H9 (cell line): ENCODE measurements around the gene METTL23. TPM values are rescaled to one million over a fixed set of nuclear protein-coding genes. Genes with fewer than 3 reads are reported as not detected.

ENCODE experiments used
- DNase-seq: peaks from one replicate; pipeline ENCODE4 v3.0.0-alpha.2; 2017
- H2AFZ ChIP-seq: one replicate; pipeline ENCODE4 v1.6.1; 2013; ENCODE audit warnings: mild to moderate bottlenecking, low read length, control low read depth, moderate library complexity
- H2AK5ac ChIP-seq: 2 replicates; pipeline ENCODE4 v1.6.1; 2013; ENCODE audit warnings: low read length, control low read depth, mixed read lengths; ENCODE audit not compliant: insufficient read length
- H2BK120ac ChIP-seq: one replicate; pipeline ENCODE4 v1.6.1; 2013; ENCODE audit warnings: low read depth, mild to moderate bottlenecking, low read length, control low read depth, inconsistent platforms; ENCODE audit not compliant: poor library complexity, severe bottlenecking
- H2BK12ac ChIP-seq: 2 replicates; pipeline ENCODE4 v1.6.1; 2013; ENCODE audit warnings: low read length, control low read depth, mixed read lengths, low read depth; ENCODE audit not compliant: insufficient read length
- H2BK15ac ChIP-seq: 2 replicates; pipeline ENCODE4 v1.6.1; 2013; ENCODE audit warnings: low read depth, low read length, control low read depth
- H2BK20ac ChIP-seq: one replicate; pipeline ENCODE4 v1.6.1; 2013; ENCODE audit warnings: low read depth, mild to moderate bottlenecking, low read length, control low read depth, inconsistent platforms; ENCODE audit not compliant: poor library complexity, severe bottlenecking
- H2BK5ac ChIP-seq: 2 replicates; pipeline ENCODE4 v1.6.1; 2013; ENCODE audit warnings: low read length, control low read depth, mixed read lengths; ENCODE audit not compliant: insufficient read length
- H3K14ac ChIP-seq: 2 replicates; pipeline ENCODE4 v1.6.1; 2013; ENCODE audit warnings: low read length, control low read depth; ENCODE audit not compliant: insufficient read depth
- H3K18ac ChIP-seq: 2 replicates; pipeline ENCODE4 v1.6.1; 2013; ENCODE audit warnings: low read depth, mild to moderate bottlenecking, mixed read lengths, low read length, control low read depth; ENCODE audit not compliant: insufficient read length
- H3K23ac ChIP-seq: 2 replicates; pipeline ENCODE4 v1.6.1; 2013; ENCODE audit warnings: low read length, control low read depth, mixed read lengths, low read depth; ENCODE audit not compliant: insufficient read length
- H3K23me2 ChIP-seq: 2 replicates; pipeline ENCODE4 v1.6.1; 2013; ENCODE audit warnings: low read depth, mild to moderate bottlenecking, mixed read lengths, low read length, control low read depth; ENCODE audit not compliant: insufficient read length, poor library complexity, severe bottlenecking
- H3K27ac ChIP-seq: 2 replicates; pipeline ENCODE4 v1.5.1; 2013; ENCODE audit warnings: low read length, control low read depth, mixed read lengths, low read depth; ENCODE audit not compliant: insufficient read length
- H3K27me3 ChIP-seq: 2 replicates; pipeline ENCODE4 v1.6.1; 2013; ENCODE audit warnings: low read length, control low read depth, inconsistent platforms; ENCODE audit not compliant: insufficient read depth
- H3K4ac ChIP-seq: 2 replicates; pipeline ENCODE4 v1.6.1; 2013; ENCODE audit warnings: low read depth, mild to moderate bottlenecking, control low read depth, inconsistent platforms, low read length, moderate library complexity
- H3K4me1 ChIP-seq: 2 replicates; pipeline ENCODE4 v1.6.1; 2013; ENCODE audit warnings: low read length, control low read depth, inconsistent platforms; ENCODE audit not compliant: insufficient read depth
- H3K4me2 ChIP-seq: 2 replicates; pipeline ENCODE4 v1.6.1; 2013; ENCODE audit warnings: low read length, control low read depth, mixed read lengths; ENCODE audit not compliant: insufficient read length, insufficient read depth
- H3K56ac ChIP-seq: 2 replicates; pipeline ENCODE4 v1.6.1; 2013; ENCODE audit warnings: low read depth, mild to moderate bottlenecking, mixed read lengths, low read length, control low read depth; ENCODE audit not compliant: insufficient read length
- H3K79me1 ChIP-seq: 2 replicates; pipeline ENCODE4 v1.6.1; 2013; ENCODE audit warnings: low read depth, mild to moderate bottlenecking, moderate library complexity, low read length, control low read depth, inconsistent platforms; ENCODE audit not compliant: insufficient read depth, poor library complexity, severe bottlenecking
- H3K79me2 ChIP-seq: 2 replicates; pipeline ENCODE4 v1.6.1; 2013; ENCODE audit warnings: low read length, control low read depth, inconsistent platforms; ENCODE audit not compliant: insufficient read depth
- H3K9ac ChIP-seq: 2 replicates; pipeline ENCODE4 v1.6.1; 2013; ENCODE audit warnings: low read length, control low read depth, mixed read lengths; ENCODE audit not compliant: insufficient read length; ENCODE audit errors: extremely low read depth
- H3K9me3 ChIP-seq: one replicate; pipeline ENCODE4 v1.6.1; 2013; ENCODE audit warnings: low read depth, low read length, inconsistent platforms; ENCODE audit not compliant: control insufficient read depth
- H3T11ph ChIP-seq: one replicate; pipeline ENCODE4 v1.6.1; 2013; ENCODE audit warnings: mild to moderate bottlenecking, low read length, control low read depth, inconsistent platforms
- H4K20me1 ChIP-seq: one replicate; pipeline ENCODE4 v1.6.1; 2013; ENCODE audit not compliant: control insufficient read depth, insufficient read length, insufficient read depth
- H4K5ac ChIP-seq: 2 replicates; pipeline ENCODE4 v1.6.1; 2013; ENCODE audit warnings: low read depth, mild to moderate bottlenecking, mixed read lengths, low read length, control low read depth; ENCODE audit not compliant: insufficient read length
- H4K8ac ChIP-seq: replicated peaks from 2 replicates; pipeline ENCODE4 v1.6.1; 2013; ENCODE audit warnings: low read length, control low read depth, mixed read lengths, low read depth; ENCODE audit not compliant: insufficient read length
- H4K91ac ChIP-seq: 2 replicates; pipeline ENCODE4 v1.6.1; 2013; ENCODE audit warnings: low read depth, mild to moderate bottlenecking, moderate library complexity, mixed read lengths, low read length, control low read depth; ENCODE audit not compliant: insufficient read length
- H3K27ac Mint-ChIP-seq, 3 experiments: 2 replicates in 2 of 3; 3 replicates in 1 of 3; pipeline ENCODE4 v1.8.0; 2020 to 2021; ENCODE audit warnings: mixed read lengths in 3 of 3, mild to moderate bottlenecking in 1 of 3, moderate library complexity in 1 of 3
- H3K27me3 Mint-ChIP-seq: 2 replicates; pipeline ENCODE4 v1.8.0; 2021; ENCODE audit warnings: low read depth, mild to moderate bottlenecking, moderate library complexity, mixed read lengths
- H3K36me3 Mint-ChIP-seq, 3 experiments: 2 replicates in 2 of 3; 3 replicates in 1 of 3; pipeline ENCODE4 v1.8.0; 2020 to 2021; ENCODE audit warnings: low read depth in 3 of 3, mixed read lengths in 3 of 3; ENCODE audit not compliant: insufficient read depth in 1 of 3
- H3K4me1 Mint-ChIP-seq, 2 experiments: 2 replicates each; pipeline ENCODE4 v1.8.0; 2020; ENCODE audit warnings: mixed read lengths in 2 of 2
- H3K4me3 Mint-ChIP-seq, 2 experiments: 2 replicates in 1 of 2; 3 replicates in 1 of 2; pipeline ENCODE4 v1.8.0; 2020 to 2021; ENCODE audit warnings: mild to moderate bottlenecking in 2 of 2, mixed read lengths in 2 of 2, moderate library complexity in 1 of 2
- H3K9me3 Mint-ChIP-seq, 2 experiments: 2 replicates in 1 of 2; 3 replicates in 1 of 2; pipeline ENCODE4 v1.8.0; 2020; ENCODE audit warnings: mild to moderate bottlenecking in 2 of 2, mixed read lengths in 2 of 2, moderate library complexity in 1 of 2
- WGBS: extraction: QIAGEN DNeasy Blood & Tissue Kit; methylation state at CpG from one replicate; pipeline ENCODE4 v1.1.7; 2013; ENCODE audit warnings: missing lambda C conversion rate, low lambda C conversion rate, mixed read lengths; ENCODE audit not compliant: insufficient read length; ENCODE audit errors: extremely low coverage; 5-methylcytosine and 5-hydroxymethylcytosine counted together
- total RNA-seq: library from RNA; stranded (reverse); gene quantifications from 2 replicates; pipeline ENCODE4 v1.2.1, GENCODE V29; 2021
- TF ChIP-seq, protein P1 (sequence below): fragments of 200-600 bp; sonication (generic); conservative IDR thresholded peaks from 3 replicates; pipeline ENCODE4 v1.8.0; 2021; ENCODE audit warnings: antibody characterized with exemption, mild to moderate bottlenecking

The METTL23 gene
- total RNA-seq, 1 experiment from 2014 or later, result 29.9 TPM

DNA sequence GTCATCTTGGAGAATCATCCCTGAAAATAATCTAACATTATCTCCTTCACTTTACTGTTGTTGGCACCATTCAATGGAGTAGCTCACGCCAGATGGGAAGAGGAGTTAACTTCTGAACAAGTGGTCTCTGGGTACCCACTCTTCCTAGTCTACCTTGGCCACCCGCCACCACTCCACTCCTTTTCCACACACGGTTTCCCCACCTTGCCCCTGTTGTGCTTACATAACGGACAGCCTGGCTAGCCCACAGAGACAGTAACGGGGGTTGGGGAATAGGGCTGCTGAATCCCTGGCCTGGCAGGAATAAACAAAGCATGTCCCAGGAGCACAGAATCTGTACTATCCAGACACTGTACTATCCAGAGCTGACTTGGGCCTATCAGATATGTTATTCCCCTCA, 12.3 kb upstream of the METTL23 start:
- Histone ChIP-seq H3K23ac (no peak overlapping the region), H3K4me1 (no peaks in the 10 kb centered on the region), H3K79me2 (no peaks in the 10 kb centered on the region), H3T11ph (no peak overlapping the region), H4K5ac (no peak overlapping the region), H4K91ac (no peak overlapping the region), H4K20me1 (no peaks in the 10 kb centered on the region), H3K23me2 (peaks cover 4% of the 10 kb centered on the region), H2AFZ (no peak overlapping the region), H3K18ac (no peak overlapping the region), H3K79me1 (no peaks in the 10 kb centered on the region), H3K27me3 (no peaks in the 10 kb centered on the region; the same call in 1 of the 2 replicates), H3K9ac (no peak overlapping the region), H2AK5ac (no peak overlapping the region), H2BK120ac (no peak overlapping the region), H3K56ac (no peak overlapping the region), H2BK20ac (no peak overlapping the region), H3K9me3 (no peaks in the 10 kb centered on the region), H2BK12ac (no peak overlapping the region), H2BK5ac (no peak overlapping the region), H3K4ac (no peak overlapping the region), H4K8ac (no peak overlapping the region), H3K14ac (no peak overlapping the region), H3K4me2 (no peak overlapping the region), H3K27ac (no peak overlapping the region), H2BK15ac (no peak overlapping the region)
- Mint-ChIP-seq H3K27me3 (peaks cover 8% of the 10 kb centered on the region), H3K4me3 (no peak overlapping the region), H3K27ac (no peak overlapping the region; a peak in 1 of 7 replicates), H3K4me1 (peaks cover 15 to 18% of the 10 kb centered on the region in 2 experiments), H3K36me3 (peaks cover 10 to 38% (median 37%) of the 10 kb centered on the region in 3 experiments; a peak in 6 of 7 replicates), H3K9me3 (no peaks in the 10 kb centered on the region)
- no peak for DNase-seq
- TF ChIP-seq, protein P1, sequence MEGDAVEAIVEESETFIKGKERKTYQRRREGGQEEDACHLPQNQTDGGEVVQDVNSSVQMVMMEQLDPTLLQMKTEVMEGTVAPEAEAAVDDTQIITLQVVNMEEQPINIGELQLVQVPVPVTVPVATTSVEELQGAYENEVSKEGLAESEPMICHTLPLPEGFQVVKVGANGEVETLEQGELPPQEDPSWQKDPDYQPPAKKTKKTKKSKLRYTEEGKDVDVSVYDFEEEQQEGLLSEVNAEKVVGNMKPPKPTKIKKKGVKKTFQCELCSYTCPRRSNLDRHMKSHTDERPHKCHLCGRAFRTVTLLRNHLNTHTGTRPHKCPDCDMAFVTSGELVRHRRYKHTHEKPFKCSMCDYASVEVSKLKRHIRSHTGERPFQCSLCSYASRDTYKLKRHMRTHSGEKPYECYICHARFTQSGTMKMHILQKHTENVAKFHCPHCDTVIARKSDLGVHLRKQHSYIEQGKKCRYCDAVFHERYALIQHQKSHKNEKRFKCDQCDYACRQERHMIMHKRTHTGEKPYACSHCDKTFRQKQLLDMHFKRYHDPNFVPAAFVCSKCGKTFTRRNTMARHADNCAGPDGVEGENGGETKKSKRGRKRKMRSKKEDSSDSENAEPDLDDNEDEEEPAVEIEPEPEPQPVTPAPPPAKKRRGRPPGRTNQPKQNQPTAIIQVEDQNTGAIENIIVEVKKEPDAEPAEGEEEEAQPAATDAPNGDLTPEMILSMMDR, result no peak
- no CpG with 5 or more reads among the region's 5 CpGs for WGBS
